ENCODE results near the gene IL1RAPL1.
"Not testable (repeated sequence)": the region's sequence is repeated elsewhere in the genome, so short reads cannot be mapped to it uniquely, and the experiment has no call there.

The IL1RAPL1 gene

GRCh38 chrX:28701222-28701621, 114.0 kb downstream of the IL1RAPL1 start:
- Histone ChIP-seq H3K9ac (ENCODE audit: low read depth, low read length) (no peak overlapping the region), H3K36me3 (ENCODE audit: control insufficient read depth, insufficient read depth, low read length) (no peaks in the 10 kb centered on the region), H3K9me3 (ENCODE audit: control insufficient read depth, insufficient read depth, low read length) (no peaks in the 10 kb centered on the region), H3K4me1 (ENCODE audit: control insufficient read depth, insufficient read depth, low read length) (no peaks in the 10 kb centered on the region), H3K27me3 (ENCODE audit: control insufficient read depth, insufficient read depth, low read length) (no peaks in the 10 kb centered on the region), H3K4me3 (ENCODE audit: low read depth, low read length) (no peak overlapping the region)

- Histone ChIP-seq H3K36me3 (ENCODE audit: control insufficient read depth, insufficient read depth, low read length) (no peaks in the 10 kb centered on the region), H3K4me3 (ENCODE audit: low read depth, low read length) (no peak overlapping the region), H3K27me3 (ENCODE audit: control insufficient read depth, insufficient read depth, low read length) (no peaks in the 10 kb centered on the region), H3K4me1 (ENCODE audit: control insufficient read depth, insufficient read depth, low read length) (no peaks in the 10 kb centered on the region), H3K9ac (ENCODE audit: low read depth, low read length) (no peak overlapping the region), H3K9me3 (ENCODE audit: control insufficient read depth, insufficient read depth, low read length) (no peaks in the 10 kb centered on the region)
Observed at GRCh38 chrX:28706964-28707363, 119.7 kb downstream of the IL1RAPL1 start.

GRCh38 chrX:28709421-28709820, 122.2 kb downstream of the IL1RAPL1 start:
- Histone ChIP-seq H3K4me3 (ENCODE audit: low read depth, low read length) (no peak overlapping the region), H3K4me1 (ENCODE audit: control insufficient read depth, insufficient read depth, low read length) (no peaks in the 10 kb centered on the region), H3K27me3 (ENCODE audit: control insufficient read depth, insufficient read depth, low read length) (no peaks in the 10 kb centered on the region), H3K9ac (ENCODE audit: low read depth, low read length) (no peak overlapping the region), H3K9me3 (ENCODE audit: control insufficient read depth, insufficient read depth, low read length) (no peaks in the 10 kb centered on the region), H3K36me3 (ENCODE audit: control insufficient read depth, insufficient read depth, low read length) (no peaks in the 10 kb centered on the region)

DNA sequence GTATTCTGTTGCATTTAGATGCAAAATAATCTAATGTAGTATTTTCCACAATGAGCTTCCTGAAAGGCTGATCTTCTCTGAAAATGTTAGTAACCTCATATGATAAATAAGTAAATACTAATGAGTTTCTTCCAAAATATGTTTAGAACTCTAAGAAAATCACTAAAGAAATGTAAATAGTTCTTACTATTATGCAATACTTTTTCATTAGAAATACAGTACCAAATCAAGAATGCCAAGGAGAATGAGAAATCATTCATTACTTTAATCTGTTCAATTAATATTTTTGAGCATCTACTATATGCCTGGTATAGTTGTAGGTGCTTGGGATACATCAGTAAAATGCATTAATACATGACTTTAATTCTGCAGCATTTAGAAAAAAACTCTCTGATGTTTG, 130.6 kb downstream of the IL1RAPL1 start:
- Histone ChIP-seq H3K27me3 (ENCODE audit: control insufficient read depth, insufficient read depth, low read length) (no peaks in the 10 kb centered on the region), H3K36me3 (ENCODE audit: control insufficient read depth, insufficient read depth, low read length) (no peaks in the 10 kb centered on the region), H3K4me1 (ENCODE audit: control insufficient read depth, insufficient read depth, low read length) (no peaks in the 10 kb centered on the region), H3K9ac (ENCODE audit: low read depth, low read length) (no peak overlapping the region), H3K4me3 (ENCODE audit: low read depth, low read length) (no peak overlapping the region), H3K9me3 (ENCODE audit: control insufficient read depth, insufficient read depth, low read length) (no peaks in the 10 kb centered on the region)

GRCh38 chrX:28718450-28718849, 131.2 kb downstream of the IL1RAPL1 start:
- Histone ChIP-seq H3K9ac (ENCODE audit: low read depth, low read length) (no peak overlapping the region), H3K36me3 (ENCODE audit: control insufficient read depth, insufficient read depth, low read length) (no peaks in the 10 kb centered on the region), H3K4me3 (ENCODE audit: low read depth, low read length) (no peak overlapping the region), H3K4me1 (ENCODE audit: control insufficient read depth, insufficient read depth, low read length) (no peaks in the 10 kb centered on the region), H3K9me3 (ENCODE audit: control insufficient read depth, insufficient read depth, low read length) (no peaks in the 10 kb centered on the region), H3K27me3 (ENCODE audit: control insufficient read depth, insufficient read depth, low read length) (no peaks in the 10 kb centered on the region)

- Histone ChIP-seq H3K4me1 (ENCODE audit: control insufficient read depth, insufficient read depth, low read length) (no peaks in the 10 kb centered on the region), H3K9me3 (ENCODE audit: control insufficient read depth, insufficient read depth, low read length) (no peaks in the 10 kb centered on the region), H3K9ac (ENCODE audit: low read depth, low read length) (no peak overlapping the region), H3K4me3 (ENCODE audit: low read depth, low read length) (no peak overlapping the region), H3K27me3 (ENCODE audit: control insufficient read depth, insufficient read depth, low read length) (no peaks in the 10 kb centered on the region), H3K36me3 (ENCODE audit: control insufficient read depth, insufficient read depth, low read length) (no peaks in the 10 kb centered on the region)
Observed at GRCh38 chrX:28719620-28720019, 132.4 kb downstream of the IL1RAPL1 start.

- H3K27me3 ChIP-seq (ENCODE audit: control insufficient read depth, insufficient read depth, low read length): no peaks in the 10 kb centered on the region
- H3K4me1 ChIP-seq (ENCODE audit: control insufficient read depth, insufficient read depth, low read length): no peaks in the 10 kb centered on the region
- H3K4me3 ChIP-seq (ENCODE audit: low read depth, low read length): no peak overlapping the region
- H3K36me3 ChIP-seq (ENCODE audit: control insufficient read depth, insufficient read depth, low read length): no peaks in the 10 kb centered on the region
- H3K9ac ChIP-seq (ENCODE audit: low read depth, low read length): no peak overlapping the region
- no peaks in the 10 kb centered on the region for H3K9me3 ChIP-seq (ENCODE audit: control insufficient read depth, insufficient read depth, low read length)
Observed at GRCh38 chrX:28752330-28752729, 165.1 kb downstream of the IL1RAPL1 start.

- Histone ChIP-seq H3K36me3 (ENCODE audit: control insufficient read depth, insufficient read depth, low read length) (no peaks in the 10 kb centered on the region), H3K9me3 (ENCODE audit: control insufficient read depth, insufficient read depth, low read length) (no peaks in the 10 kb centered on the region), H3K4me3 (ENCODE audit: low read depth, low read length) (no peak overlapping the region), H3K27me3 (ENCODE audit: control insufficient read depth, insufficient read depth, low read length) (no peaks in the 10 kb centered on the region), H3K4me1 (ENCODE audit: control insufficient read depth, insufficient read depth, low read length) (no peaks in the 10 kb centered on the region), H3K9ac (ENCODE audit: low read depth, low read length) (no peak overlapping the region)
Observed at GRCh38 chrX:28756175-28756574, 168.9 kb downstream of the IL1RAPL1 start.

DNA sequence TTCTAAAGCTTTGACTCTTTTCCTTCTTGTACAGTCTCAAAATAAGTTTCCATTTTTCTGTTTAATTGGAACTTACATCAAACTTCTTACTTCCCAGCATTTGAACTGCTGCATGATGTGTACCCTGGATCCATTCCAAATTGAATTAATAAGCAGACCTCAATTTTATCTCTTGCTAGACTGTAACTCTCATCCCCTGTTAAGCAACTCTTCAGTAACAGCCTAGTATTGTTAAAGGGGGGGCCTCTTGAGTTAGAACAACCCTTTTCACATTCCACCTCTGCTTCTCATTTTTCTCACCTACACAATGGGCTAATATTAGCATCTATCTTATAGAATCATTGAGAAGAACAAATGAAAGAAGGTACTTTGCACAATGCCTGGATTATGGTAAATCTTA, 169.4 kb downstream of the IL1RAPL1 start:
- Histone ChIP-seq H3K9me3 (ENCODE audit: control insufficient read depth, insufficient read depth, low read length) (no peaks in the 10 kb centered on the region), H3K27me3 (ENCODE audit: control insufficient read depth, insufficient read depth, low read length) (no peaks in the 10 kb centered on the region), H3K36me3 (ENCODE audit: control insufficient read depth, insufficient read depth, low read length) (no peaks in the 10 kb centered on the region), H3K4me1 (ENCODE audit: control insufficient read depth, insufficient read depth, low read length) (no peaks in the 10 kb centered on the region), H3K4me3 (ENCODE audit: low read depth, low read length) (no peak overlapping the region), H3K9ac (ENCODE audit: low read depth, low read length) (no peak overlapping the region)

DNA sequence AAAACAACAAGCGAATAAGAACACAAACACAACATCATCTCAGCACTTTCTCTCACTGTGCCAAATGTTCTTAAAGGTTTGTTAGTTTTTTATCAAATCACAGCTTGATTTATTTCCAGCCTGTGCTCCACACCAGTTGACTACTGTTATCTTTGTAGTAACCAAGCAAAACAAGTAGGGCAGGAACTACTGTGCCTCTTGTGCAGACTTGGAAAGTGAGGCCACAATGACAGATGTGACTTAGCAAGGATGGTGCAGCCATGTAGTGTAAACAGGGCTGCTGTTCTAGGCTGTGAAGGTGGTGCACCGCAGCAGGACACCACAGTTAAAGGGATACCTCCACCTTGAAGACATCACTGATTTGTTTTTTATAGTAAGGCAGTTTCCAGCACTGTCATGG, 170.0 kb downstream of the IL1RAPL1 start:
- H3K4me1 ChIP-seq (ENCODE audit: control insufficient read depth, insufficient read depth, low read length): no peaks in the 10 kb centered on the region
- no peaks in the 10 kb centered on the region for H3K9me3 ChIP-seq (ENCODE audit: control insufficient read depth, insufficient read depth, low read length)
- no peaks in the 10 kb centered on the region for H3K27me3 ChIP-seq (ENCODE audit: control insufficient read depth, insufficient read depth, low read length)
- no peaks in the 10 kb centered on the region for H3K36me3 ChIP-seq (ENCODE audit: control insufficient read depth, insufficient read depth, low read length)
- no peak overlapping the region for H3K4me3 ChIP-seq (ENCODE audit: low read depth, low read length)
- H3K9ac ChIP-seq (ENCODE audit: low read depth, low read length): no peak overlapping the region

- H3K36me3 ChIP-seq (ENCODE audit: control insufficient read depth, insufficient read depth, low read length); H3K9me3 ChIP-seq (ENCODE audit: control insufficient read depth, insufficient read depth, low read length); H3K9ac ChIP-seq (ENCODE audit: low read depth, low read length); H3K4me3 ChIP-seq (ENCODE audit: low read depth, low read length); H3K4me1 ChIP-seq (ENCODE audit: control insufficient read depth, insufficient read depth, low read length); H3K27me3 ChIP-seq (ENCODE audit: control insufficient read depth, insufficient read depth, low read length): not testable (repeated sequence)
Observed at GRCh38 chrX:28766561-28766960, 179.3 kb downstream of the IL1RAPL1 start.

DNA sequence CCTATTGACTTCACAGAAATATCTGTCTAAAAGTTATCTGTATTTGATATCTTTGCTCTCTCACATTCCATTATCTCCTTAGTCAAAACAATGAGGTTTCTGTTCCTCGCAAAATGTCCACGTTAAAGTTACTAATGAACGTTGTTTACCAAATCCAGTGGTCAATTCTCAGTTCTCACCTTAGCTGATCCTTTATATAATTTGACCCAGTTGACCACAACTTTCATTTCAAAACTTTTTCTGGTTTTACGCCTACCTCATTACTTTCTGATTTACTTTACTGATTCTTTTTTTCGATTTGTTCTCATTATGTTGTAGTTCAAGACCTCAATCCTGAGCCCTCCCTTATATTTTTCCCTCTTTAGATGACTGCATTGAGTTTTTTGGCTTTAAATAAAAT, 186.6 kb downstream of the IL1RAPL1 start:
- H3K4me1 ChIP-seq (ENCODE audit: control insufficient read depth, insufficient read depth, low read length): no peaks in the 10 kb centered on the region
- no peaks in the 10 kb centered on the region for H3K9me3 ChIP-seq (ENCODE audit: control insufficient read depth, insufficient read depth, low read length)
- no peak overlapping the region for H3K9ac ChIP-seq (ENCODE audit: low read depth, low read length)
- H3K36me3 ChIP-seq (ENCODE audit: control insufficient read depth, insufficient read depth, low read length): no peaks in the 10 kb centered on the region
- H3K27me3 ChIP-seq (ENCODE audit: control insufficient read depth, insufficient read depth, low read length): no peaks in the 10 kb centered on the region
- H3K4me3 ChIP-seq (ENCODE audit: low read depth, low read length): no peak overlapping the region

DNA sequence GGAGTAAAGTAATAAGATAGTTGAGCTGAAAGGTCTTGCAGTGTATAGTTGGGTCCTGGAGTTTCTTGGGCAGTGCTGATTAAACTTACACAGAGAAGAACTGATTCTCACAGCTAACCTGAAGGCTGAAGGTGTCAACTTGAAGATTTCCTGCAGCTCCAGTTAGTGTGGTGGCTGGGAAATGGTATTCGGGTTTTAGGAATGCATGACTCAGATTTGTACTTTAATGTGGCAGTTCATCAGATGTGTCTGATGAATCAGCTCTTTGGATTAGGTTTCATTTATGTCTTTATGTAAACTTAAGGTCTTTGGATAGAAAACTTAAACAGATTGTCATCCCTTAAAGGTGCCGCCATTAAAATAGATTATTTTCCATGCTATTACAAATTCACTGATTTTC, 200.0 kb downstream of the IL1RAPL1 start:
- no peak overlapping the region for H3K9ac ChIP-seq (ENCODE audit: low read depth, low read length)
- H3K27me3 ChIP-seq (ENCODE audit: control insufficient read depth, insufficient read depth, low read length): no peaks in the 10 kb centered on the region
- H3K4me3 ChIP-seq (ENCODE audit: low read depth, low read length): no peak overlapping the region
- no peaks in the 10 kb centered on the region for H3K4me1 ChIP-seq (ENCODE audit: control insufficient read depth, insufficient read depth, low read length)
- H3K36me3 ChIP-seq (ENCODE audit: control insufficient read depth, insufficient read depth, low read length): no peaks in the 10 kb centered on the region
- H3K9me3 ChIP-seq (ENCODE audit: control insufficient read depth, insufficient read depth, low read length): no peaks in the 10 kb centered on the region
